ENCODE data around the gene CHD6. TPM values are rescaled to one million over a fixed set of nuclear protein-coding genes. Genes with fewer than 3 reads are reported as not detected.

CHD6 gene
- total and polyA plus RNA-seq, 2 donors, result 11.8 to 45.7 TPM

DNA sequence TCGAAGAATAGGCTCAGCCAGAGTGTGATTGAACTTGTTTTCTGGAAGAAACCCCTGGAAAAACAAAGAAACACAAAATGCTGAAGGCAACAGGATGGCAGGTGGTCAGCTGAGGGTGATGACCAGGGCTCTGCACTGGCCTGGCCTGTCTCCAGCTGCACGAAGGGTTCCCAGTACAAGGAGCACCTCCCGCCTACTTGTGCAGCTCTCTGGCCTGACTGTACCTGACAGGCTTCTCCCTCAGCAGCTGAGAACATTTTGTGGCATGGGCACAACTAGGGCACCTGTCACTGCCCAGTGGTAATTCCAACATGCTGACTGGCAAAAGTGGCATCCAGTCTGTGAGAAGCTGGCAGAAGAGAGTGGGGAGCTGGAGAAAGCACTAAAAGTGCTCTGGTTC is 212.7 kb downstream of the CHD6 start:
- Histone ChIP-seq H3K27ac (ENCODE audit: low read depth in 1 of 2, low read length in 1 of 2) (no peak overlapping the region), H3K4me3 (ENCODE audit: low read length in 2 of 2) (no peak overlapping the region), H3K4me1 (ENCODE audit: control insufficient read depth in 2 of 2, insufficient read depth in 2 of 2, low read length in 2 of 2) (peaks cover 0 to 5% of the 10 kb centered on the region in 2 donors), H3K36me3 (ENCODE audit: control insufficient read depth in 2 of 2, insufficient read depth in 2 of 2, low read length in 1 of 2) (peaks cover 53 to 55% of the 10 kb centered on the region in 2 donors), H3K9me3 (ENCODE audit: control insufficient read depth in 2 of 2, insufficient read depth in 1 of 2, low read length in 1 of 2) (no peaks in the 10 kb centered on the region), H3K27me3 (ENCODE audit: control insufficient read depth in 2 of 2, insufficient read depth in 1 of 2, low read length in 1 of 2) (no peaks in the 10 kb centered on the region)
- 98% methylated on average over 3 of the region's 3 CpGs for WGBS
- DNase-seq (ENCODE audit: low read depth in 6 of 9, low spot score in 9 of 9), result no peak

DNA sequence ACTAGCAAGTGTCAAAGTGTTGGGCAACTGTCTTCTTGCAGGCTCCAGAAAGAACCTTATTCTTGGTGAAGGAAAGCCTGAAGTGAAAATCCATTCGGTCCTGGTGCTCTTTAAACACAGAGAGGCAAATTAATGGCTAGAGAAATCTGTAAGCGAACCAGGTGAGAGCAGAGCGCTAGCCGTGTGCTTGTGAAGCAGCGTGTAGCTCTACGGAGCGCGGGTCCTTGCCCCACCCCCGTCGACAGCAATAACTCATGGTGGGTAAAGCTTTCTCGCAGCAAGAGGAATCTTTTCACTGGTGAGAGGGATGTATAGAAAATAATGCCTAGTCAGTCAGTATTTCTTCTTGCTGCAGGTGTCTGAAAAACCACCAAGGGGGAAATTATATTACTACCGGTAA is 214.6 kb downstream of the CHD6 start:
- no peak overlapping the region for H3K4me3 ChIP-seq (ENCODE audit: low read length in 2 of 2)
- H3K9me3 ChIP-seq (ENCODE audit: control insufficient read depth in 2 of 2, insufficient read depth in 1 of 2, low read length in 1 of 2), result no peaks in the 10 kb centered on the region
- WGBS, result 89% methylated on average over 12 of the region's 12 CpGs
- DNase-seq (ENCODE audit: low read depth in 6 of 9, low spot score in 9 of 9), result no peak
- H3K27ac ChIP-seq (ENCODE audit: low read depth in 1 of 2, low read length in 1 of 2), result no peak overlapping the region
- H3K36me3 ChIP-seq (ENCODE audit: control insufficient read depth in 2 of 2, insufficient read depth in 2 of 2, low read length in 1 of 2), result peaks cover 38 to 40% of the 10 kb centered on the region in 2 donors
- H3K27me3 ChIP-seq (ENCODE audit: control insufficient read depth in 2 of 2, insufficient read depth in 1 of 2, low read length in 1 of 2), result no peaks in the 10 kb centered on the region
- peaks cover 0 to 3% of the 10 kb centered on the region in 2 donors for H3K4me1 ChIP-seq (ENCODE audit: control insufficient read depth in 2 of 2, insufficient read depth in 2 of 2, low read length in 2 of 2)

DNA sequence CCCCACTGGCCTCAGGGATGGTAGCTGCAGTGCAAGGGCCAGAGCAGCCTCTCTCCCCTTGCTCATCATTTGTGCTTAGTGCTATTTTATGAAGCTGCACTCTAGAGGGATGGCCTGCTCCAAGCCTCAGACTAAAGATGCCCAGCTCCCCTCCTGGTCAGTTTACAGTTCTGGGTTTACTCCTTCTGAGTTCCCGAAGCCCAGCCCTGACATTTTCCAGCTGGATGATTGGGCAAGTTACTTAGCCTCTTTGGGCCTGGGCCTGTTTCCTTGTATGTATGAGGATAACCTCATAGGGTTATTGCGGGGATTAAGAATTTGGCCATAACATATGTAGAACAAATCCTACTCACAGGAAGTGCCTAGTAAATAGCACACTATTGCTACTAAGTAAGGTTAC is 219.8 kb downstream of the CHD6 start:
- H3K36me3 ChIP-seq (ENCODE audit: control insufficient read depth in 2 of 2, insufficient read depth in 2 of 2, low read length in 1 of 2), result no peaks in the 10 kb centered on the region
- no peak overlapping the region for H3K4me3 ChIP-seq (ENCODE audit: low read length in 2 of 2)
- H3K27ac ChIP-seq (ENCODE audit: low read depth in 1 of 2, low read length in 1 of 2), result no peak overlapping the region
- DNase-seq (ENCODE audit: low read depth in 6 of 9, low spot score in 9 of 9), result no peak
- H3K27me3 ChIP-seq (ENCODE audit: control insufficient read depth in 2 of 2, insufficient read depth in 1 of 2, low read length in 1 of 2), result no peaks in the 10 kb centered on the region
- no peaks in the 10 kb centered on the region for H3K4me1 ChIP-seq (ENCODE audit: control insufficient read depth in 2 of 2, insufficient read depth in 2 of 2, low read length in 2 of 2)
- WGBS, result 97% methylated on average over 2 of the region's 2 CpGs
- H3K9me3 ChIP-seq (ENCODE audit: control insufficient read depth in 2 of 2, insufficient read depth in 1 of 2, low read length in 1 of 2), result no peaks in the 10 kb centered on the region

DNA sequence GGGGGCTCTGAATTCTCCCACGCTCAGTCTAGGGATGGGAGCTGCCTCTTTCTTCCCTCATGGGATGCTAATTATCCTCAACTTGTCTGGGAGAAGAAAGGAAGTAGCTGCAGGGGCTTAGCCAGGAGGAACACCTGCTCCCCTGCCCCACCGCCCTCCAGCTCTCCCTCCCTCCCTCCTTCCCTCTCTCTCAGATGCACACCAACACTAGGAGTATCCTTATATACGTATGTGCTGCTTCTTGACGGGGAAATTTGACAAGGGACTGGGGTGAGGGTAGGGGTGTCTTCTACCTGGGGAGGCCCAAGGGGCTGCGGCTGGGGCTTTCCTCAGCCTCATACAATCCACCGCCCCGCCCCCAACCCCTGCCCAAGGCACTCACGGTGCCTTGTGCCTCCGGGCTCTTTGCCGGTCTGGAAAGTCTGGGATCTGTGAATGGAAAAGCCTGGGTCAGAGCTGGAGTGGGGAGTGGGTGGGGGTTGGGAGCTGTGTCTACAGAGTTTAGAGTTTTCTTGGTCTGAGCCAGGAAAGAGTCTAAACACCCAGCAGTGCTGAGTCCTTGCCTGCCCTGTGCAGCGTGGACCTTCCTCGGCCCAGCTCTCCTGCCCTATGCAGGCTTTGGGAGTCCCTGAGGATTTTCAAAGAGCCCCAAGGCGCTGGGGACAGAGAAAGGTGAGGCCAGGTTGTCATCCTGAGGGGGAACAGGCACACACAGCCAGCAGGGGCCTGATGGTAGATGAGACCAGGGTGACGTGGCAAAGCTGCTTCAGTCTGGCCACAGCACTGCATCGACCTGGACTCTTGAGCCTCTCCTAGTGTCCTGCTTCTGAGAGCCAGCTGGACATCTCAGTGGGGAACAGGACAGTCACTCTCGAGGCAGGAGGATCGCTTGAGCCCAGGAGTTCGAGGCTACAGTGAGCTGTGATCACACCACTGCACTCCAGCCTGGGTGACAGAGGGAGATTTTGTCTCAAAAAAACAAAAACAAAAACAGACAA is 222.2 kb downstream of the CHD6 start:
- no peaks in the 10 kb centered on the region for H3K4me1 ChIP-seq (ENCODE audit: control insufficient read depth in 2 of 2, insufficient read depth in 2 of 2, low read length in 2 of 2)
- H3K4me3 ChIP-seq (ENCODE audit: low read length in 2 of 2), result no peak overlapping the region
- no peaks in the 10 kb centered on the region for H3K27me3 ChIP-seq (ENCODE audit: control insufficient read depth in 2 of 2, insufficient read depth in 1 of 2, low read length in 1 of 2)
- no peaks in the 10 kb centered on the region for H3K9me3 ChIP-seq (ENCODE audit: control insufficient read depth in 2 of 2, insufficient read depth in 1 of 2, low read length in 1 of 2)
- H3K36me3 ChIP-seq (ENCODE audit: control insufficient read depth in 2 of 2, insufficient read depth in 2 of 2, low read length in 1 of 2), result no peaks in the 10 kb centered on the region
- H3K27ac ChIP-seq (ENCODE audit: low read depth in 1 of 2, low read length in 1 of 2), result no peak overlapping the region
- no peak for DNase-seq (ENCODE audit: low read depth in 6 of 9, low spot score in 9 of 9)
- WGBS, result 82% methylated on average over 18 of the region's 18 CpGs

DNA sequence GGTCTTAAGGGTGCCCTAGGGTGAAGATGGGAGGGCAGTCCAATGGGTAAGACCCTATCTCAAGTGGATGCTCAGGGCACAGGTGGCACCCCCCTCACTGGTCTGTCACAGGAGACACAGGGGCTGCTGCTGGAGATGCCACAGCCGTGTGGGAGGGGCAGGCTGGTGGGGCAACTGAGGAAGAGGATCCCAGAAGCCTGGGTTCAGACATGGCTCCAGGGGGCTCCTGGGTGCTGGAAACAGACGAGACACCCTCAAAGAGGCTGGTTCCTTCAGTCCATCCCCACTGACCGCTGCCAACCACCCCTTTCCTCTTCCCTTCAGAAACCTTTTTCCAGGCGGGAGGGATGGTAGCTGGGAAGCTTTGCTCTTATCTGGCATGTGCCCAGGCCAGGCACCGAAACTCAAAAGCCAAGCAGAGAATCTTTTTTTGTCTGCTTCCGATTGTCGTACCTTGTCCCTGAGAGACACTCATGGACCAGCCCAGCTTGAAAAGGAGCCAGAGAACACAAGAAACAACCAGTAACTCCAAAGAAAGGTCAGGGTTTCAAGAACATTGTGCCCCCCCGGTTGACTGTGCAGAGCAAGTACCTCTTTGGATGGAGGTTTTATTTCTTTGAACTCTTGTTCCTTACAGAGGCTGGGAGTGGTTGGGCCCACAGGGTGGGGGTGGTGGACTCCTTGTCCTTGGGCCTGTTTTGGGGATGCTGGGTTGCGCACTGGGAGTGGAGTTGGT is 223.1 kb downstream of the CHD6 start:
- no peak overlapping the region for H3K27ac ChIP-seq (ENCODE audit: low read depth in 1 of 2, low read length in 1 of 2)
- no peak overlapping the region for H3K4me3 ChIP-seq (ENCODE audit: low read length in 2 of 2)
- no peaks in the 10 kb centered on the region for H3K27me3 ChIP-seq (ENCODE audit: control insufficient read depth in 2 of 2, insufficient read depth in 1 of 2, low read length in 1 of 2)
- H3K9me3 ChIP-seq (ENCODE audit: control insufficient read depth in 2 of 2, insufficient read depth in 1 of 2, low read length in 1 of 2), result no peaks in the 10 kb centered on the region
- no peaks in the 10 kb centered on the region for H3K36me3 ChIP-seq (ENCODE audit: control insufficient read depth in 2 of 2, insufficient read depth in 2 of 2, low read length in 1 of 2)
- no peaks in the 10 kb centered on the region for H3K4me1 ChIP-seq (ENCODE audit: control insufficient read depth in 2 of 2, insufficient read depth in 2 of 2, low read length in 2 of 2)
- DNase-seq (ENCODE audit: low read depth in 6 of 9, low spot score in 9 of 9), result no peak
- WGBS, result 93% methylated on average over 9 of the region's 9 CpGs

DNA sequence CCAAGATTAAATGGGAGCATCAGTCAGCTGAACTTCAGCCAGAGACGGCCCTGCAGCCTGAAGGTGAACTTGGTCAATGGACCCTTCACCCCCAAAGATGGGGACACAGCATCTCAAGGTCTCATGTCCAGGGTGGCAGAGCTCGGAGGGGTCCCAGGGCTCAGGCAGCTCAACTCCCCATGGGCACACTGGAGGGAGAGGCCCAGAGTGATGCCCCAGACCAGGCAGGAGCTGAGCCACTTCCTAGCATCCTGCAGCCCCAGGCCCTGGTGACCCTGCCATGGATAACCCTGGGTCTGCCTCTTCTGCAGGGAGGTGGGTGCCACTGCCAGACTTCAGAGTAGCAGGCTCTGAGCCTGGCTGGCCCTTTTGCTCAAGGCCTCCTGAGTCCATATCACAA is 224.1 kb downstream of the CHD6 start:
- H3K27ac ChIP-seq (ENCODE audit: low read depth in 1 of 2, low read length in 1 of 2), result no peak overlapping the region
- H3K36me3 ChIP-seq (ENCODE audit: control insufficient read depth in 2 of 2, insufficient read depth in 2 of 2, low read length in 1 of 2), result no peaks in the 10 kb centered on the region
- no peaks in the 10 kb centered on the region for H3K4me1 ChIP-seq (ENCODE audit: control insufficient read depth in 2 of 2, insufficient read depth in 2 of 2, low read length in 2 of 2)
- WGBS, result 94% methylated on average over 2 of the region's 2 CpGs
- DNase-seq (ENCODE audit: low read depth in 6 of 9, low spot score in 9 of 9), result no peak
- H3K4me3 ChIP-seq (ENCODE audit: low read length in 2 of 2), result no peak overlapping the region
- no peaks in the 10 kb centered on the region for H3K27me3 ChIP-seq (ENCODE audit: control insufficient read depth in 2 of 2, insufficient read depth in 1 of 2, low read length in 1 of 2)
- no peaks in the 10 kb centered on the region for H3K9me3 ChIP-seq (ENCODE audit: control insufficient read depth in 2 of 2, insufficient read depth in 1 of 2, low read length in 1 of 2)

DNA sequence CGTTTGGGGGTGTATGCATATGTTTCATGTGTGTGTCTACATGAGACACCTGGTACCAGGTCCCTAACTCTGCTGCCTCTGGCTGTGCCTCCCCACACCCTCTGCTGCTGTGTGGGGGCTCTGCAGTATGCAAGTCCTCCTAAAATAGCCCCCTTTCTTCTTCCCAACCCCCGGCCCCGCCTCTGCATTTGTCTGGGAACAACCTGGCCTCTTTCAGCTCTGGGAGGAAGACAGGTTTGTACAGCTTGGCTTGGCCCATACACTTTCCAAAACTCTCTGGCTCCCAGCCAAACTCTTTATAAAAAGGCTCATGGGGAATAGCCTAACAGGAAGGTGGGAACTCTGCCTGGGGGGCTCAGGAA is 224.5 kb downstream of the CHD6 start:
- no peaks in the 10 kb centered on the region for H3K27me3 ChIP-seq (ENCODE audit: control insufficient read depth in 2 of 2, insufficient read depth in 1 of 2, low read length in 1 of 2)
- no peaks in the 10 kb centered on the region for H3K9me3 ChIP-seq (ENCODE audit: control insufficient read depth in 2 of 2, insufficient read depth in 1 of 2, low read length in 1 of 2)
- WGBS, result 93% methylated on average over 3 of the region's 3 CpGs
- H3K4me1 ChIP-seq (ENCODE audit: control insufficient read depth in 2 of 2, insufficient read depth in 2 of 2, low read length in 2 of 2), result no peaks in the 10 kb centered on the region
- no peak overlapping the region for H3K4me3 ChIP-seq (ENCODE audit: low read length in 2 of 2)
- no peak overlapping the region for H3K27ac ChIP-seq (ENCODE audit: low read depth in 1 of 2, low read length in 1 of 2)
- no peaks in the 10 kb centered on the region for H3K36me3 ChIP-seq (ENCODE audit: control insufficient read depth in 2 of 2, insufficient read depth in 2 of 2, low read length in 1 of 2)
- no peak for DNase-seq (ENCODE audit: low read depth in 6 of 9, low spot score in 9 of 9)

DNA sequence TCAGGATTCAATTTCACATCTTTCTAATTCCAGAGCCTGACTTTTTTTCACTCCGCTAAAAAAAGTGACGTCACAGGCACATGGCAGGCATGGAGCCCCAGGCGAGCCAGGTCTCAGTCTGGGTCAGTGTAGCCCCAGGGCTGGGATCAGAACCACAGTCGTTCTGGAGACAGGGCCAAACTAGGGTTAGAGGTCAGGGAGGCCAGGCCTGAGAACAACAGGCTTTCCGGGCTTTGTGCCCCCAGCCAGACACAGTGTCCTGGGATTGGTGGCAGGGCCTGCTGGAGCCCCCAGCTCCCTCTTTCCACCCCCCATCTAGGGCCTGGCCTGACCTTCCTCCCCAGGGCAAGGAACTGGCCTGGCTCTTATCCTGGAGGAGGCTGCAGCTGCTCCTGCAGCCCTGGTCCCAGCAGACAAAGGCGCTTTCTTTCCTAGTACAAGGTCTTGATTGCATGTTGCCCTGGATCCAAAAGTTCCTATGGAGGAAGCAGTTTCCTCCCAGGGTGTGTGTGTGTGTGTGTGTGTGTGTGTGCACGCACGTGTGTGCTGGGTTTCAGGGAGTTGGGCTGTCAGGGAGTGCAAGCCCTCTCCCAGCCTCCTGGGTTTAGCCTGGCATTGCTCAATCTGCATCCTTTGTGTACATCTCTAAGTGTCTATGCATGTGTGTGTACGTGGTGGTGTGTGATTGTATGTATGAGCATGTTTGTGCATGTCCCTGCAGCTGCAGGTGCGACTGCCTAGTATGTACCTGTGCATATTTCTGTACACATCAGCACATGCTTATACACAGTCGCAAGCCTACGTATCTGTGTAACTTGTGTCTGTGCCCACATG is 225.1 kb downstream of the CHD6 start:
- Histone ChIP-seq H3K27ac (ENCODE audit: low read depth in 1 of 2, low read length in 1 of 2) (no peak overlapping the region), H3K36me3 (ENCODE audit: control insufficient read depth in 2 of 2, insufficient read depth in 2 of 2, low read length in 1 of 2) (no peaks in the 10 kb centered on the region), H3K9me3 (ENCODE audit: control insufficient read depth in 2 of 2, insufficient read depth in 1 of 2, low read length in 1 of 2) (no peaks in the 10 kb centered on the region), H3K27me3 (ENCODE audit: control insufficient read depth in 2 of 2, insufficient read depth in 1 of 2, low read length in 1 of 2) (no peaks in the 10 kb centered on the region), H3K4me1 (ENCODE audit: control insufficient read depth in 2 of 2, insufficient read depth in 2 of 2, low read length in 2 of 2) (no peaks in the 10 kb centered on the region), H3K4me3 (ENCODE audit: low read length in 2 of 2) (no peak overlapping the region)
- DNase-seq (ENCODE audit: low read depth in 6 of 9, low spot score in 9 of 9), result no peak
- 92% methylated on average over 12 of the region's 12 CpGs for WGBS
